ENCODE measurements around the gene CNGB1. TPM values are rescaled to one million over a fixed set of nuclear protein-coding genes. Genes with fewer than 3 reads are reported as not detected.

Gene CNGB1
- total and polyA plus RNA-seq, 8 donors, result 0.03 to 0.23 (median 0.14) TPM; not detected in 1

GRCh38 chr16:57889960-57890751 is 80.8 kb downstream of the CNGB1 start:
- intact Hi-C loops (cut with DNase I), result no loop called here
- no peak for TF ChIP-seq CTCF (IDR thresholded peaks at IDR 0.05)
- no peaks in the 10 kb centered on the region for H3K36me3 ChIP-seq
- H3K27ac ChIP-seq, result peak overlapping the region in 1 of 2 donors; percentile 97
- peaks cover 36 to 66% of the 10 kb centered on the region in 2 donors for H3K4me1 ChIP-seq
- ATAC-seq (peak; percentile 26), DNase-seq (peak in 2 of 4 donors; percentile 56 to 74)
- no peak overlapping the region for H3K4me3 ChIP-seq
- H3K27me3 ChIP-seq, result peaks cover 0 to under 1% of the 10 kb centered on the region in 2 donors
- no peaks in the 10 kb centered on the region for H3K9me3 ChIP-seq

DNA sequence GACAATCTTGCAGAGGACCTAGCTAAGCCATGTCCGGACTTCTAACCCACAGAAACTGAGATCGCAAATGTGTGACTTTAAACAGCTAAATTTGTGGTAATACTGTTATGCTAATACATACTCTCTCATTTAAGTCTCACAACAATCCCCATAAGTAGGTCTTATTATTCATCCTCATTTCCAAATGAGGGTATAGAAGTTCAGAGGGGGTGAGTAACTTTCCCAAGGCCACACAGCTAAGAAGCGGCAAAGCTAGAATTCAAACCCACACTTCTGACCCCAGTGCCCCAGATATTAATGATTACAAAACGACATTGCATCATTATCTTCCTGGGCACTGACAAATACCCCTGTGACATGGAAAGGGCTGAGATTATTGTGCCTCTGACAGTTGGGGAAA is 81.4 kb downstream of the CNGB1 start:
- TF ChIP-seq CTCF (IDR thresholded peaks at IDR 0.05), result no peak
- peak overlapping the region in 1 of 2 donors; percentile 97 for H3K27ac ChIP-seq
- H3K27me3 ChIP-seq, result peaks cover 0 to 7% of the 10 kb centered on the region in 2 donors
- no peak for DNase-seq
- H3K36me3 ChIP-seq, result no peaks in the 10 kb centered on the region
- no peak for ATAC-seq
- intact Hi-C loops (cut with DNase I), result no loop called here
- no peak overlapping the region for H3K4me3 ChIP-seq
- H3K9me3 ChIP-seq, result no peaks in the 10 kb centered on the region
- H3K4me1 ChIP-seq, result peaks cover 35 to 60% of the 10 kb centered on the region in 2 donors

DNA sequence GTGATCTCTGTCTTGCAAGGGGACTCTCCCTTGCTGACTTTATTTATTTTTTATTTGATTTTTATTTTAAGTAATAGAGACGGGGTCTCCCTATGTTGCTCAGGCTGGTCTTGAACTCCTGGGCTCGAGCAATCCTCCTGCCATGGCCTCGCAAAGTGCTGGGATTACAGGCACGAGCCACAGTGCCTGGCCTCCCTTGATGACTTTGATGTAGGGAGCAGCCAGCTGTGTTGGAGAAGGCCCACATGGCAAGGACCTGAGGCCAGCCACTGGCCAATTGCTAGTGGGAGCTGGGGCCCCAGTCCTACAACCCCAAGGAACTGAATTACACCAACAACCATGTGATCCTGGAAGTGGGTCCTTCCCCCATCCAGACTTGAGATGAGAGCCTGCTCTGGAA is 81.8 kb downstream of the CNGB1 start:
- Histone ChIP-seq H3K36me3 (no peaks in the 10 kb centered on the region), H3K27me3 (peaks cover 2 to 11% of the 10 kb centered on the region in 2 donors), H3K4me3 (no peak overlapping the region), H3K4me1 (peaks cover 31 to 57% of the 10 kb centered on the region in 2 donors), H3K27ac (peak overlapping the region in 1 of 2 donors; percentile 97), H3K9me3 (no peaks in the 10 kb centered on the region)
- TF ChIP-seq CTCF (IDR thresholded peaks at IDR 0.05), result no peak
- intact Hi-C loops (cut with DNase I), result no loop called here
- DNase-seq, result no peak
- no peak for ATAC-seq

DNA sequence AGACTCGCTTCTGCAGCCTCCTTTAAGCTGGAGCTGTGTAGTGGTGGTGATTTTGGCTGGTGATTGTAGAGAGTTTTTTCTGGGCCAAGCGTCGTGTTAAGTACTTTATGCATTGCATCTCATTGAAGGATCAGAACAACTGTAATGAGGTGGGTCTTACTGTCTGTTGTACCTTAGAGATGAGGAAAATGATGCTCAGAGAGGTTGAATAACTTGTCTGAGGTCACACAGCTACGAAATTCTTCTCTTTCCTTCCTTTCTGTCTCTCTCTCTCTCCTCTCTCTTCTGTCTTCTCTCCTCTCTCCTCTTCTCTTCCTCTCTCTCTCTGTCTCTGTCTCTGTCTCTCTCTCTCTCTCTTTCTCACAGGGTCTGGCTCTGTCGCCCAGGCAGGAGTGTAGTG is 82.8 kb downstream of the CNGB1 start:
- intact Hi-C loops (cut with DNase I), result no loop called here
- no peak for ATAC-seq
- Histone ChIP-seq H3K4me1 (peaks cover 24 to 54% of the 10 kb centered on the region in 2 donors), H3K36me3 (no peaks in the 10 kb centered on the region), H3K27me3 (peaks cover 10 to 20% of the 10 kb centered on the region in 2 donors), H3K9me3 (no peaks in the 10 kb centered on the region), H3K27ac (no peak overlapping the region), H3K4me3 (no peak overlapping the region)
- no peak for TF ChIP-seq CTCF (IDR thresholded peaks at IDR 0.05)
- no peak for DNase-seq

DNA sequence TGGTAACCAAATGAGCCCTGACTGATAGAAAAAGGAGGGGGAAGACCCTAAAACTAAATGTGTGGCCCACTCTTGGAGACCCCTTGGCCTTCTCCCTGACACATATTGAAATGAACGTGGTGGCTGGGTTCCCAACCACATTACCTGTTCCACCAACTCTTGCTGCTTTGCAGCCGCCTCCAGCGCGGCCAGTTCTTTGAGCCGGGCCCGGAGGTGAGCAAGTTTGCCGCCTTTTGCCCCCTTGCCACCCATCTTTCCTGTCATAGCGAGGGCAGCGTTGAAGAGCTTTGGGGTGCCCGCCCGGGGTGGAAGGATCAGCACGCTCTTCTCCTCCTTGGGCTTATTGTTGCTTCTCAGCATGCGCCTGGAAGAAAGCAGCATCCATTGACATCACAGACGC is 83.2 kb downstream of the CNGB1 start:
- intact Hi-C loops (cut with DNase I), result no loop called here
- Histone ChIP-seq H3K27me3 (peaks cover 14 to 25% of the 10 kb centered on the region in 2 donors), H3K27ac (no peak overlapping the region), H3K4me1 (peaks cover 20 to 50% of the 10 kb centered on the region in 2 donors), H3K36me3 (no peaks in the 10 kb centered on the region), H3K4me3 (no peak overlapping the region), H3K9me3 (no peaks in the 10 kb centered on the region)
- TF ChIP-seq CTCF (IDR thresholded peaks at IDR 0.05), result no peak
- no peak for ATAC-seq
- peak in 1 of 4 donors; percentile 73 for DNase-seq

Measured in left lung (tissue), 10 donors.